ENCODE data around the gene MVB12B. TPM values are rescaled to one million over a fixed set of nuclear protein-coding genes. Genes with fewer than 3 reads are reported as not detected.

Gene MVB12B
- total and polyA plus RNA-seq, 4 experiments from 2014 or later = 0.30 to 6.5 (median 4.9) TPM

DNA sequence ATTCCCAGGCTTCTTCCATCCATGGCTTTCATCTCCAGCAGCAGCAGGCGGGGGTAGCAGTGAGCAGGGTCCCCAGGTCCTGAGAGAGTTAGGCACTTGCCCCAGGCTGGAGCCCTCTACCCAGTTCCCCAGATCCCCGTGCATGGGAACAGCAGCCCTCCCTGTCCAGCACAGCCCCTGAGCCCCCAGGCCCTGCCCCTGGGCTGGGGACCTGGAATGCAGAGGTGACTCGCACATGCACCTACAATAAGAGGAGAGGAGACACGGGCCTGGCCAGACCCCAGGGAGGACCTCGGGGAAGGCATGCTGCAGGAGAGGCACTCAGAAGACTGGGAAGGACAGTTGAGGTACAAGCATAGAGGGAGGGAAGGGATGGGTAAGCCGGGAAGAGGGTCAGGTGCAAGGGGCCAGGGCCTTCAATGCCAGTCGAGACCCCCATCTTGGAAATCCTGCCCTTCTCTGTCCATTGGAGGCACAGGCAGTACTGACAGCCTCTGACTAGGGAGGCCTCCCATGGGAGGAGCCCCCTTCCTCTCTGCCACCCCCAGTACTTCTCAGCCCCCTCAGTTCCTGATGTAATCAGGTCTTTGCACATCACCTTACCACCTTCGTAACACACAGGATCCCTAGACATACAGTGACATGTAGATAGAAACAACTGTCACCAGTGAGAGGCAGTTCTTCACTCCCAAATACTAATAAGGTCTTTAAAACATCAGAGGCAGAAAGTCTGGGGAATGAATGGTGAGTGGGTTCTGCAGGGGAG lies 151.8 kb downstream of the MVB12B start:
- H3K4me1 Mint-ChIP-seq = peaks cover 13 to 43% (median 29%) of the 10 kb centered on the region in 4 donors
- H3K27ac ChIP-seq (ENCODE audit: low read depth, low read length) = no peak overlapping the region
- no peak for DNase-seq
- H3K4me1 ChIP-seq (ENCODE audit: insufficient read depth, low read length) = peaks cover 15% of the 10 kb centered on the region
- H3K4me3 ChIP-seq (ENCODE audit: low read length in 2 of 2) = no peak overlapping the region
- no peak overlapping the region for H3K4me3 Mint-ChIP-seq
- no peaks in the 10 kb centered on the region for H3K27me3 ChIP-seq (ENCODE audit: insufficient read depth, low read length)
- H3K36me3 Mint-ChIP-seq = peaks cover 0 to 7% of the 10 kb centered on the region in 2 donors
- intact Hi-C loops (cut with micrococcal nuclease) = no loop called here
- H3K36me3 ChIP-seq (ENCODE audit: insufficient read depth, low read length) = no peaks in the 10 kb centered on the region
- no peaks in the 10 kb centered on the region for H3K9me3 ChIP-seq (ENCODE audit: control insufficient read depth in 1 of 2, low read length in 2 of 2)
- CTCF ChIA-PET (ENCODE audit: partially characterized antibody) = interaction anchor here (1.0 kb wide), 1 partner anchor 13 kb away, joined by 4 read pairs; no protein-coding TSS in a partner anchor
- POLR2A ChIA-PET (ENCODE audit: partially characterized antibody) = no interaction called here
- H3K27me3 Mint-ChIP-seq = no peaks in the 10 kb centered on the region
- H3K27ac Mint-ChIP-seq = peak overlapping the region in 2 of 7 donors; percentile 2 to 53
- no peaks in the 10 kb centered on the region for H3K9me3 Mint-ChIP-seq

DNA sequence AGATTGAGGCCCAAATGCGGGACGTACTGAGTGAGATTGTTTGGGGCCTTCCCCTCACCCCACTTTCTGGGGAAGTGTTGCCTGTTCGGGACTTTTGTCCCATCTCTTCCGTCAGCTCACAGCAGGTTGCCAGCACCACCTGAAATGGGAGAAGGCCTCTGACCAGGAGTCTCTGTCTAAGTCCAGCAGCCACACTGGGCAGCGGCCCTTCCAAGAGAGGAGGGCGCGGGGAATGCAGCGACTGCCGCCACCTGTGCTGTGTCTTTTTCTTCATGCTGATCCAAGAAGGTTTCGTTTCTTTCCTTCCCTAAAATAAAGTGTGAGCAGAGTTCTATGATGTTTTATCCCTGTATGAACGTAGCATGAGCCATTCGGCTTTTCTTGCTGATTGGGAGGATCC lies 152.9 kb downstream of the MVB12B start:
- H3K27ac Mint-ChIP-seq = no peak overlapping the region

DNA sequence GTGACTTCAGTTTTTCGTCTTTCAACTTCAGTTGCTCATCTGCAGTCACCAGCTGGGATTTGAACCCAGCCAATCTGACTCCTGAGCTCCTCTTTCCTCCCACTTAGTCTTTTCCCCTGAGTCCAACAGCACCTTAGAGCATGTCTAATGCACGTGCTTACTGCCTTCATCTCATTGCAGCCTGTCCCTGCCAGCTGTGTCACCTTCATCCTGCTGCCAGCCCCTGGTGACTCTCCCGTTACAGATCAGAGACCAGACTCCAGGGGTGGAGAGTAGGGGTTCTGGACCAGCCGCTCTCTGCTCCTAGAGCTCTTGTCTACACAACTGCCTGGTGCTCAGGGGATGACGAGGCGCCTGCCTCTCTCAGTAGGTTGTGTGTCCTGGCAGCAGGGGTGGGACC lies 154.2 kb downstream of the MVB12B start:
- intact Hi-C loops (cut with micrococcal nuclease) = no loop called here
- Mint-ChIP-seq H3K9me3 (no peaks in the 10 kb centered on the region), H3K27ac (peak overlapping the region in 2 of 7 donors; percentile 14 to 48), H3K4me3 (no peak overlapping the region), H3K36me3 (peaks cover 2 to 3% of the 10 kb centered on the region in 2 donors), H3K4me1 (peaks cover 5 to 30% (median 20%) of the 10 kb centered on the region in 4 donors), H3K27me3 (no peaks in the 10 kb centered on the region)
- DNase-seq = no peak
- H3K27me3 ChIP-seq (ENCODE audit: insufficient read depth, low read length) = no peaks in the 10 kb centered on the region
- H3K9me3 ChIP-seq (ENCODE audit: control insufficient read depth in 1 of 2, low read length in 2 of 2) = no peaks in the 10 kb centered on the region
- CTCF ChIA-PET (ENCODE audit: partially characterized antibody) = interaction anchor here (1.1 to 2.2 kb wide), 3 partner anchors 11 to 82 kb away, joined by 3 to 8 read pairs (median 5); no protein-coding TSS in a partner anchor
- H3K36me3 ChIP-seq (ENCODE audit: insufficient read depth, low read length) = no peaks in the 10 kb centered on the region
- H3K4me1 ChIP-seq (ENCODE audit: insufficient read depth, low read length) = peaks cover 11% of the 10 kb centered on the region
- H3K4me3 ChIP-seq (ENCODE audit: low read length in 2 of 2) = no peak overlapping the region
- no peak overlapping the region for H3K27ac ChIP-seq (ENCODE audit: low read depth, low read length)
- POLR2A ChIA-PET (ENCODE audit: partially characterized antibody) = interaction anchor here (0.9 kb wide), 2 partner anchors 9 to 70 kb away, joined by 3 to 4 read pairs; no protein-coding TSS in a partner anchor

More for the DNA sequence above, 152.9 kb downstream of the MVB12B start:
- Mint-ChIP-seq H3K36me3 (peaks cover 2 to 7% of the 10 kb centered on the region in 2 donors), H3K9me3 (no peaks in the 10 kb centered on the region), H3K27me3 (no peaks in the 10 kb centered on the region), H3K4me1 (peaks cover 11 to 41% (median 25%) of the 10 kb centered on the region in 4 donors), H3K4me3 (no peak overlapping the region)
- no peaks in the 10 kb centered on the region for H3K9me3 ChIP-seq (ENCODE audit: control insufficient read depth in 1 of 2, low read length in 2 of 2)
- H3K27ac ChIP-seq (ENCODE audit: low read depth, low read length) = no peak overlapping the region
- CTCF ChIA-PET (ENCODE audit: partially characterized antibody) = no interaction called here
- POLR2A ChIA-PET (ENCODE audit: partially characterized antibody) = no interaction called here
- peaks cover 13% of the 10 kb centered on the region for H3K4me1 ChIP-seq (ENCODE audit: insufficient read depth, low read length)
- DNase-seq = no peak
- no peaks in the 10 kb centered on the region for H3K36me3 ChIP-seq (ENCODE audit: insufficient read depth, low read length)
- H3K27me3 ChIP-seq (ENCODE audit: insufficient read depth, low read length) = no peaks in the 10 kb centered on the region
- intact Hi-C loops (cut with micrococcal nuclease) = no loop called here
- no peak overlapping the region for H3K4me3 ChIP-seq (ENCODE audit: low read length in 2 of 2)

DNA sequence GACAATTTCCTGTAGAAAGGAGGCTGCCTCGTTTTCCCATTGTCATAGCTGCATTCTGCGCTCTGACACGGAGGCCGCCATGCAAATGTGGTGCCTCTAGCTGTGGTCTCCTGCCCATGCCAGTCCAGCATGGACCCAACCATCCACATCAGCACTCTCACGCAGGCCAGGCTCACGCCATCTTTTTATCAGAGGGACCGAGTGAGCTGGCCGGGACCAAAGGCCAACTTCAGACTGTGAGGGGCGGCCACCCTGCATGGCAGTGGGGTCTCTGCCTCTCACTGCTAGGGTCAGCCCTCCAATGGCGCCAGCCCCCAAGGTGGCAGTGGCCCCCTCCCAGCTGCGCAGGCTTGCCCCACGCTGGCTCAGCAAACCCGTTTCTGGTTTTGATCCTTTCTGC lies 155.2 kb downstream of the MVB12B start:
- Mint-ChIP-seq H3K27me3 (no peaks in the 10 kb centered on the region), H3K36me3 (peaks cover 2 to 3% of the 10 kb centered on the region in 2 donors), H3K9me3 (no peaks in the 10 kb centered on the region), H3K4me3 (no peak overlapping the region), H3K27ac (no peak overlapping the region), H3K4me1 (peaks cover 5 to 26% (median 18%) of the 10 kb centered on the region in 4 donors)
- ChIA-PET POLR2A (ENCODE audit: partially characterized antibody) (interaction anchor here (1.6 kb wide), 1 partner anchor 12 kb away, joined by 4 read pairs; no protein-coding TSS in a partner anchor), CTCF (ENCODE audit: partially characterized antibody) (interaction anchor here (1.1 to 2.8 kb wide), 5 partner anchors 9 to 83 kb away, joined by 3 to 19 read pairs (median 8); no protein-coding TSS in a partner anchor)
- Histone ChIP-seq H3K9me3 (ENCODE audit: control insufficient read depth in 1 of 2, low read length in 2 of 2) (no peaks in the 10 kb centered on the region), H3K4me3 (ENCODE audit: low read length in 2 of 2) (no peak overlapping the region), H3K4me1 (ENCODE audit: insufficient read depth, low read length) (peaks cover 11% of the 10 kb centered on the region), H3K36me3 (ENCODE audit: insufficient read depth, low read length) (no peaks in the 10 kb centered on the region), H3K27me3 (ENCODE audit: insufficient read depth, low read length) (no peaks in the 10 kb centered on the region), H3K27ac (ENCODE audit: low read depth, low read length) (no peak overlapping the region)
- intact Hi-C loops (cut with micrococcal nuclease) = no loop called here
- DNase-seq = no peak

DNA sequence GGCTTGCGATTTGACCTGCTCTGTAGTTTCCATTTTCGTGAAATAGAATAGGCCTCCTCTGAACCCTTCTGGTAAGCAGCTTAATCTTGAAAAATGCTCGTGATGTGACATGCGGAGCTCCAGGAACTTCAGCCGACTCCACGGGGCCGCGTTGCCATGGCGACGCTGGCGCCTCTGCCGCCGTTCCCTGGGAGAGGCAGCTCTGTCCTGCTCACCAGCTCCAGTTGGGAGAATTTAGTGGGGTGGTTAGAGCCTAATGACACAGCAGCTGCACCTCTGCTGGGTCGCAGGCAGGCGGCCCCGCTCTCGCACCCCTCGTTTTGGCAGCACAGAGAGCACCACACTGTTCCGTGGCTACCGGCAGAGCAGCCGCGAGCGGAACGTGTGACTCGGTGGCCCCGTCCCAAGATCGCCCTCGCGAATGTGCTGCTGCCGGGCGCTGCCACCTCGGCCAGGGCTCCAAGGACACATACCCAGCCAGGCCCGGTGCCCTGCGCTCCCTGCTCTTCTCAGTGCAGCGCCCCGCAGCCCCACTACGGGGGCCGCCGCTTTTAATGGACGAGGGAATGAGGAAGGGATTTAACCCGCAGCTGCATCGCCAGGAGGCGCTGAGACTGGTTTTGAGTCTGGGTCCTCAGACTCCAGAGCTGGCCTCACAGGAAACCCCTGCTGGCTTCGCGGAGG lies 155.9 kb downstream of the MVB12B start:
- CTCF ChIA-PET (ENCODE audit: partially characterized antibody) = interaction anchor here (0.9 to 2.8 kb wide), 6 partner anchors 9 to 164 kb away, joined by 3 to 19 read pairs (median 7); no protein-coding TSS in a partner anchor
- H3K9me3 ChIP-seq (ENCODE audit: control insufficient read depth in 1 of 2, low read length in 2 of 2) = no peaks in the 10 kb centered on the region
- Mint-ChIP-seq H3K9me3 (no peaks in the 10 kb centered on the region), H3K36me3 (peaks cover 0 to 2% of the 10 kb centered on the region in 2 donors), H3K4me3 (no peak overlapping the region), H3K4me1 (peaks cover 5 to 22% (median 15%) of the 10 kb centered on the region in 4 donors), H3K27me3 (no peaks in the 10 kb centered on the region), H3K27ac (no peak overlapping the region)
- no peak for DNase-seq
- H3K4me1 ChIP-seq (ENCODE audit: insufficient read depth, low read length) = peaks cover 11% of the 10 kb centered on the region
- no peaks in the 10 kb centered on the region for H3K36me3 ChIP-seq (ENCODE audit: insufficient read depth, low read length)
- POLR2A ChIA-PET (ENCODE audit: partially characterized antibody) = interaction anchor here (1.6 kb wide), 1 partner anchor 13 kb away, joined by 4 read pairs; no protein-coding TSS in a partner anchor
- H3K4me3 ChIP-seq (ENCODE audit: low read length in 2 of 2) = no peak overlapping the region
- intact Hi-C loops (cut with micrococcal nuclease) = no loop called here
- H3K27me3 ChIP-seq (ENCODE audit: insufficient read depth, low read length) = no peaks in the 10 kb centered on the region
- H3K27ac ChIP-seq (ENCODE audit: low read depth, low read length) = no peak overlapping the region

DNA sequence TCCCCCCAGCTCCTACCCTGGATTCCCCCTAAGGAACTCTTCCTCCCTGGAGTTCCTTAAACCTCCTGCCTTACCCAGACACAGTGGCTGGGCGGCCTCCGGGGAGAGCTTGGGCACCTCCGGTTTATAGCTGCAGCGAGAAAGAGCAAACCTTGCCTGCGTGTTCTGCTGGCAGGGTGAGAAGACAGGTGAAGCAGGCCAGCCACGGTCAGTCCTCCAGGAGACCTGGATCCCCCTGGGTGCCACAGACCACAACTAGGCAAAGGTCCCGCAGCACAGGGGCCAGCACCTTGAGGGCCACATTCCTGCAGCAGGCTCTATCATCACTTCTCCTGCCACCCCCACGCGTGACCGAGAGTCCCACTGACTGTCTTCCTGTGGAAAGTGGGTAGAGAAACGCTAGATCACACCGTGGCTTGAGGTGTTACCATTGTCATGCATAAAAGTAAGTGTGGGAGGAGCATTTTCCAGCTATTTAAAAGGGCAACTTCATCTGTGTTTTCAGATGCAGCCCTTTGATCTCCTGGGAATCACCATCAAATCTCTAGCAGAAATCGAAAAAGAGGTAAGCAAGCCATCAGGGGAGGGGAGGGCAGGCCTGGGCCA lies 156.9 kb downstream of the MVB12B start:
- Mint-ChIP-seq H3K4me3 (peak overlapping the region in 3 of 8 donors; percentile 0 to 56 (median 14)), H3K9me3 (no peaks in the 10 kb centered on the region), H3K27me3 (no peaks in the 10 kb centered on the region), H3K36me3 (peaks cover 0 to 2% of the 10 kb centered on the region in 2 donors), H3K27ac (peak overlapping the region in 5 of 7 donors; percentile 4 to 84 (median 19)), H3K4me1 (peaks cover 5 to 21% (median 15%) of the 10 kb centered on the region in 4 donors)
- no peaks in the 10 kb centered on the region for H3K9me3 ChIP-seq (ENCODE audit: control insufficient read depth in 1 of 2, low read length in 2 of 2)
- H3K4me3 ChIP-seq (ENCODE audit: low read length in 2 of 2) = no peak overlapping the region
- no peaks in the 10 kb centered on the region for H3K36me3 ChIP-seq (ENCODE audit: insufficient read depth, low read length)
- no peak overlapping the region for H3K27ac ChIP-seq (ENCODE audit: low read depth, low read length)
- H3K4me1 ChIP-seq (ENCODE audit: insufficient read depth, low read length) = peaks cover 11% of the 10 kb centered on the region
- CTCF ChIA-PET (ENCODE audit: partially characterized antibody) = interaction anchor here (0.9 to 2.8 kb wide), 5 partner anchors 8 to 165 kb away, joined by 3 to 19 read pairs (median 6); no protein-coding TSS in a partner anchor
- POLR2A ChIA-PET (ENCODE audit: partially characterized antibody) = interaction anchor here (1.1 kb wide), 1 partner anchor 11 kb away, joined by 4 read pairs; no protein-coding TSS in a partner anchor
- DNase-seq = no peak
- H3K27me3 ChIP-seq (ENCODE audit: insufficient read depth, low read length) = no peaks in the 10 kb centered on the region
- intact Hi-C loops (cut with micrococcal nuclease) = no loop called here
